Lower leg skin (tissue), 3 donors: ENCODE measurements around the gene WFS1.

Source experiments
- POLR2A ChIP-seq, 2 donors: fragments of 450-650 bp; IDR thresholded peaks; one replicate each; pipeline ENCODE4 v1.6.1; 2016 to 2017; ENCODE audit warnings: antibody characterized with exemption in 2 of 2, mild to moderate bottlenecking in 1 of 2, moderate library complexity in 1 of 2
- TF ChIP-seq, protein P1 (sequence below), 3 donors: fragments of 450-650 bp; IDR thresholded peaks; one replicate each; pipeline ENCODE4 v1.5.1; 2016; ENCODE audit warnings: antibody characterized with exemption in 3 of 3, mild to moderate bottlenecking in 3 of 3, moderate library complexity in 2 of 3

DNA sequence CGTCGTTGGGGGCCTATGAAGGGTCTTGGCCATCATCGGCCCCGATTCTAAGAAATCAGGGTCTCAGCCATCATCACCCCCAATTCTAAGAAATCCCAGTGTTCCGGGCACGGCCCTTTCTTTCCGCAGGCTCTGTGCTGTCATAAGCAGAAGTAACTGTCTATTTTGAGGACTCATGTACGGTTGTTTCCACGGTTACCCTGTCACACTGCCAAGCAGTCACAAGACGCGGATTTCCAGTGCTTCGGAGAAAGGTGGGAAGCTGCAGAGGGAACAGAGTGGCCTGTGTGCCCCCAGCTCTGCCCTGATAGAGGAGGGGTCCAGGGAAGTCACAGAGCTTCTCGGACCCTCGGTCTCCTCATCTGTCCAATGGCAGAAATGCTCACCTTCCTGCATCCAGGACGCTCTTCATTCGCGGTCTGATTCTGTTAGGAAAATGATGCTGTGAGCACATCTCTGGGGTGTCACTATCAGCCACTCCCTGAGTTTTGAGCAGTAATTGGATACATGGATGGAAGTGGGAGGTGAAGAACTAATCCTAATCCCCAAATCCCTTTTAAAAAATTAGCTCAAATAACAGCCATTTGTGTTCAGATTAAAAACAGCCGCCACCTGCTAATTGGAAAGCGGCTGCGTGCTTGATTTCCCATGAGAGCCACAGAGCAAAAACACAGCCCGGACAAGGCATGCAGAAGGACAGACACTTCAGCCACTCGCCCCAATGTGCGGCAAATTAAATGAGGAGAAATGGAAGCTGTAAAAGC, 73.1 kb downstream of the WFS1 start:
- TF ChIP-seq, protein P1, sequence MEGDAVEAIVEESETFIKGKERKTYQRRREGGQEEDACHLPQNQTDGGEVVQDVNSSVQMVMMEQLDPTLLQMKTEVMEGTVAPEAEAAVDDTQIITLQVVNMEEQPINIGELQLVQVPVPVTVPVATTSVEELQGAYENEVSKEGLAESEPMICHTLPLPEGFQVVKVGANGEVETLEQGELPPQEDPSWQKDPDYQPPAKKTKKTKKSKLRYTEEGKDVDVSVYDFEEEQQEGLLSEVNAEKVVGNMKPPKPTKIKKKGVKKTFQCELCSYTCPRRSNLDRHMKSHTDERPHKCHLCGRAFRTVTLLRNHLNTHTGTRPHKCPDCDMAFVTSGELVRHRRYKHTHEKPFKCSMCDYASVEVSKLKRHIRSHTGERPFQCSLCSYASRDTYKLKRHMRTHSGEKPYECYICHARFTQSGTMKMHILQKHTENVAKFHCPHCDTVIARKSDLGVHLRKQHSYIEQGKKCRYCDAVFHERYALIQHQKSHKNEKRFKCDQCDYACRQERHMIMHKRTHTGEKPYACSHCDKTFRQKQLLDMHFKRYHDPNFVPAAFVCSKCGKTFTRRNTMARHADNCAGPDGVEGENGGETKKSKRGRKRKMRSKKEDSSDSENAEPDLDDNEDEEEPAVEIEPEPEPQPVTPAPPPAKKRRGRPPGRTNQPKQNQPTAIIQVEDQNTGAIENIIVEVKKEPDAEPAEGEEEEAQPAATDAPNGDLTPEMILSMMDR (IDR thresholded peaks at IDR 0.05): no peak
- no peak for TF ChIP-seq POLR2A (IDR thresholded peaks at IDR 0.05)
